SU-DHL-6 (cell line): ENCODE measurements around the gene PUSL1.

Source experiments
- H2AFZ ChIP-seq: fragments of 200-600 bp; sonication (generic); 2 replicates; pipeline ENCODE4 v1.6.1; 2014; ENCODE audit warnings: low read depth, mild to moderate bottlenecking, moderate library complexity, mixed read lengths, antibody characterized with exemption, low read length; ENCODE audit not compliant: severe bottlenecking
- H3F3A ChIP-seq: fragments of 200-600 bp; shearing (Covaris generic); 2 replicates; pipeline ENCODE4 v1.6.0; 2016; ENCODE audit warnings: antibody characterized with exemption, mild to moderate bottlenecking; ENCODE audit not compliant: insufficient read depth
- H3K27ac ChIP-seq: fragments of 200-600 bp; sonication (generic); 2 replicates; pipeline ENCODE4 v1.5.1; 2016; ENCODE audit warnings: low read depth, mild to moderate bottlenecking, low read length, moderate library complexity, mixed read lengths
- H3K27me3 ChIP-seq: fragments of 200-600 bp; sonication (generic), shearing (Covaris generic); 2 replicates; pipeline ENCODE4 v1.6.0; 2014; ENCODE audit warnings: mild to moderate bottlenecking, low read length
- H3K36me3 ChIP-seq: fragments of 200-600 bp; sonication (generic); 2 replicates; pipeline ENCODE4 v1.6.1; 2014; ENCODE audit warnings: mild to moderate bottlenecking, low read length, mixed read lengths
- H3K4me2 ChIP-seq: fragments of 300-600, 200-600 bp; shearing (Covaris generic), sonication (generic); 2 replicates; pipeline ENCODE4 v1.6.0; 2014; ENCODE audit warnings: low read length, low read depth, mild to moderate bottlenecking; ENCODE audit not compliant: poor library complexity, severe bottlenecking
- H3K4me3 ChIP-seq: fragments of 200-600 bp; sonication (generic); 2 replicates; pipeline ENCODE4 v1.5.1; 2014; ENCODE audit warnings: antibody characterized with exemption, low read length, mild to moderate bottlenecking, mixed read lengths; ENCODE audit not compliant: insufficient read depth, poor library complexity, severe bottlenecking
- H3K79me2 ChIP-seq: fragments of 200-600 bp; sonication (generic); 2 replicates; pipeline ENCODE4 v1.6.1; 2014; ENCODE audit warnings: mild to moderate bottlenecking, low read length, moderate library complexity; ENCODE audit not compliant: insufficient read depth
- H3K9ac ChIP-seq: fragments of 200-600 bp; sonication (generic); 2 replicates; pipeline ENCODE4 v1.7.0; 2014; ENCODE audit warnings: mild to moderate bottlenecking, low read length
- H3K9me2 ChIP-seq: fragments of 200-600 bp; sonication (generic); replicated peaks from 2 replicates; pipeline ENCODE4 v1.6.1; 2014; ENCODE audit warnings: low read length; ENCODE audit not compliant: insufficient read depth
- H3K9me3 ChIP-seq: fragments of 200-600 bp; sonication (generic); 2 replicates; pipeline ENCODE4 v1.6.1; 2014; ENCODE audit warnings: low read length, mixed read lengths; ENCODE audit not compliant: insufficient read depth
- H4K20me1 ChIP-seq: fragments of 200-600 bp; sonication (generic); 2 replicates; pipeline ENCODE4 v1.6.1; 2014; ENCODE audit warnings: low read depth, mild to moderate bottlenecking, antibody characterized with exemption, low read length, moderate library complexity, mixed read lengths
- CTCF ChIP-seq: fragments of 200-600 bp; sonication (generic); IDR thresholded peaks from one replicate; pipeline ENCODE4 v1.5.1; 2017; ENCODE audit warnings: antibody characterized with exemption, mild to moderate bottlenecking, low read length, moderate library complexity; ENCODE audit not compliant: insufficient read depth, poor library complexity, severe bottlenecking
- EZH2phosphoT487 ChIP-seq: fragments of 200-600 bp; sonication (generic), shearing (Covaris generic); conservative IDR thresholded peaks from 2 replicates; pipeline ENCODE4 v1.6.1; 2018; ENCODE audit warnings: mild to moderate bottlenecking, antibody characterized with exemption, low read length, moderate library complexity, mixed read lengths

The PUSL1 gene

GRCh38 chr1:1292851-1293250 lies 15.5 kb upstream of the PUSL1 start:
- H3K79me2 ChIP-seq, result no peaks in the 10 kb centered on the region
- no peaks in the 10 kb centered on the region for H3F3A ChIP-seq
- no peaks in the 10 kb centered on the region for H4K20me1 ChIP-seq
- no peak overlapping the region for H2AFZ ChIP-seq
- H3K36me3 ChIP-seq, result no peaks in the 10 kb centered on the region
- no peaks in the 10 kb centered on the region for H3K27me3 ChIP-seq
- no peak overlapping the region for H3K9ac ChIP-seq
- TF ChIP-seq EZH2phosphoT487 (no peak), CTCF (no peak)
- no peak overlapping the region for H3K27ac ChIP-seq
- no peaks in the 10 kb centered on the region for H3K9me3 ChIP-seq
- no peak overlapping the region for H3K4me3 ChIP-seq
- no peak overlapping the region for H3K4me2 ChIP-seq
- H3K9me2 ChIP-seq, result no peaks in the 10 kb centered on the region

- no peak for TF ChIP-seq EZH2phosphoT487
- TF ChIP-seq CTCF, result no peak
- Histone ChIP-seq H3K36me3 (no peaks in the 10 kb centered on the region), H2AFZ (no peak overlapping the region), H3K79me2 (no peaks in the 10 kb centered on the region), H3K9ac (no peak overlapping the region), H3K9me2 (no peaks in the 10 kb centered on the region), H3K27ac (no peak overlapping the region), H4K20me1 (no peaks in the 10 kb centered on the region), H3K27me3 (no peaks in the 10 kb centered on the region), H3K9me3 (no peaks in the 10 kb centered on the region), H3F3A (no peaks in the 10 kb centered on the region), H3K4me2 (no peak overlapping the region), H3K4me3 (no peak overlapping the region)
Observed at GRCh38 chr1:1293263-1294249, 14.8 kb upstream of the PUSL1 start.

- no peaks in the 10 kb centered on the region for H3K9me3 ChIP-seq
- H3K4me3 ChIP-seq, result no peak overlapping the region
- no peak for TF ChIP-seq EZH2phosphoT487
- TF ChIP-seq CTCF, result no peak
- no peak overlapping the region for H3K9ac ChIP-seq
- H3K79me2 ChIP-seq, result no peaks in the 10 kb centered on the region
- no peaks in the 10 kb centered on the region for H4K20me1 ChIP-seq
- no peak overlapping the region for H2AFZ ChIP-seq
- no peak overlapping the region for H3K27ac ChIP-seq
- no peaks in the 10 kb centered on the region for H3K9me2 ChIP-seq
- no peaks in the 10 kb centered on the region for H3F3A ChIP-seq
- no peaks in the 10 kb centered on the region for H3K27me3 ChIP-seq
- H3K36me3 ChIP-seq, result no peaks in the 10 kb centered on the region
- no peak overlapping the region for H3K4me2 ChIP-seq
Observed at GRCh38 chr1:1294250-1294890, 14.0 kb upstream of the PUSL1 start.
